Measurements from ENCODE around the gene DST. TPM values are rescaled to one million over a fixed set of nuclear protein-coding genes. Genes with fewer than 3 reads are reported as not detected.

The DST gene
- total RNA-seq, 1 donor from 2014 or later: 259 TPM

- peaks cover 30% of the 10 kb centered on the region for H3F3A ChIP-seq (ENCODE audit: low read depth)
- no peaks in the 10 kb centered on the region for H3K36me3 ChIP-seq
- no peaks in the 10 kb centered on the region for H3K9me3 Mint-ChIP-seq
- H3K9ac ChIP-seq: no peak overlapping the region
- no peak for DNase-seq (ENCODE audit: low spot score)
- peaks cover 44% of the 10 kb centered on the region for H3K4me1 ChIP-seq
- peaks cover 15% of the 10 kb centered on the region for H3K4me1 Mint-ChIP-seq
- TF ChIP-seq EZH2 (IDR thresholded peaks at IDR 0.05) (no peak), EZH2phosphoT487 (IDR thresholded peaks at IDR 0.05) (no peak)
- TF ChIP-seq, protein P1, sequence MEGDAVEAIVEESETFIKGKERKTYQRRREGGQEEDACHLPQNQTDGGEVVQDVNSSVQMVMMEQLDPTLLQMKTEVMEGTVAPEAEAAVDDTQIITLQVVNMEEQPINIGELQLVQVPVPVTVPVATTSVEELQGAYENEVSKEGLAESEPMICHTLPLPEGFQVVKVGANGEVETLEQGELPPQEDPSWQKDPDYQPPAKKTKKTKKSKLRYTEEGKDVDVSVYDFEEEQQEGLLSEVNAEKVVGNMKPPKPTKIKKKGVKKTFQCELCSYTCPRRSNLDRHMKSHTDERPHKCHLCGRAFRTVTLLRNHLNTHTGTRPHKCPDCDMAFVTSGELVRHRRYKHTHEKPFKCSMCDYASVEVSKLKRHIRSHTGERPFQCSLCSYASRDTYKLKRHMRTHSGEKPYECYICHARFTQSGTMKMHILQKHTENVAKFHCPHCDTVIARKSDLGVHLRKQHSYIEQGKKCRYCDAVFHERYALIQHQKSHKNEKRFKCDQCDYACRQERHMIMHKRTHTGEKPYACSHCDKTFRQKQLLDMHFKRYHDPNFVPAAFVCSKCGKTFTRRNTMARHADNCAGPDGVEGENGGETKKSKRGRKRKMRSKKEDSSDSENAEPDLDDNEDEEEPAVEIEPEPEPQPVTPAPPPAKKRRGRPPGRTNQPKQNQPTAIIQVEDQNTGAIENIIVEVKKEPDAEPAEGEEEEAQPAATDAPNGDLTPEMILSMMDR (IDR thresholded peaks at IDR 0.05): no peak
- no peaks in the 10 kb centered on the region for H3K27me3 Mint-ChIP-seq (ENCODE audit: insufficient read depth, low read depth)
- H3K4me3 Mint-ChIP-seq: peak overlapping the region; percentile 73
- H3K27me3 ChIP-seq: no peaks in the 10 kb centered on the region
- no peak overlapping the region for H3K4me2 ChIP-seq
- no peaks in the 10 kb centered on the region for H3K9me3 ChIP-seq (ENCODE audit: low read depth)
- H2AFZ ChIP-seq (replicated peaks): no peak overlapping the region
- no peak overlapping the region for H3K4me3 ChIP-seq
- peaks cover 33% of the 10 kb centered on the region for H4K20me1 ChIP-seq (ENCODE audit: low read depth)
- H3K27ac Mint-ChIP-seq: no peak overlapping the region
- H3K79me2 ChIP-seq (ENCODE audit: low read depth): peaks cover 44% of the 10 kb centered on the region
- H3K36me3 Mint-ChIP-seq: peaks cover 17% of the 10 kb centered on the region
- no peak overlapping the region for H3K27ac ChIP-seq
These were observed 103.8 kb downstream of the DST start for GRCh38 chr6:56538851-56539250.

DNA sequence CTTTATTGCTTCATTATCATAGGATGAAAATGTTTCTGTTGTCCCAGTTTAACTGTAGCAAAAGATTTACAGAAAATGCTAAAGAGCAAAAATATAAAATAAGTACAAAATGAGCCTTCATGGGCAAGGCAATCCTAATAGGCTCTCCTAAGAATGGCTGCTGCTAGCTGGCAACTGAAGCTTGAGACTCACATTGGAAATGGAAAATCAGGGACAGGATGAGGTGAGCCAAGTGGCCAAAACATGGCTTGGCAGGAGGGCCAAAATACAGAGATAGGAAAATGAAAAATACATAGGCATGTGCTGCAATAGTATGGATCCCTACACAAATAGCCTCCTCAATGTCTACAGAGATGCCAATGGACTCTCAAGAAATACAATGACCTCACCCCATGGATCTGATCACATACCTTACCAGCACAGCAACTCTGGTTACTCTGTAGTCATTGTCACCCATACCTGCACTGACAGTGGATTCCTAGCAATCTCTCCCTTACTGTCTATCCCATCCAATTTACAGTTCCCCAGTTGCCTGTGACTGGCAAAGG, 105.4 kb downstream of the DST start:
- Histone ChIP-seq H3F3A (ENCODE audit: low read depth) (peaks cover 25% of the 10 kb centered on the region), H4K20me1 (ENCODE audit: low read depth) (peaks cover 29% of the 10 kb centered on the region), H2AFZ (replicated peaks) (no peak overlapping the region), H3K9me3 (ENCODE audit: low read depth) (no peaks in the 10 kb centered on the region), H3K4me1 (peaks cover 49% of the 10 kb centered on the region), H3K9ac (no peak overlapping the region), H3K27ac (no peak overlapping the region), H3K4me2 (no peak overlapping the region), H3K36me3 (peaks cover 5% of the 10 kb centered on the region), H3K4me3 (no peak overlapping the region), H3K27me3 (no peaks in the 10 kb centered on the region), H3K79me2 (ENCODE audit: low read depth) (peaks cover 44% of the 10 kb centered on the region)
- no peaks in the 10 kb centered on the region for H3K27me3 Mint-ChIP-seq (ENCODE audit: insufficient read depth, low read depth)
- no peaks in the 10 kb centered on the region for H3K9me3 Mint-ChIP-seq
- DNase-seq (ENCODE audit: low spot score): no peak
- no peak overlapping the region for H3K27ac Mint-ChIP-seq
- TF ChIP-seq, protein P1 (IDR thresholded peaks at IDR 0.05): no peak
- TF ChIP-seq EZH2phosphoT487 (IDR thresholded peaks at IDR 0.05) (no peak), EZH2 (IDR thresholded peaks at IDR 0.05) (no peak)
- H3K4me3 Mint-ChIP-seq: no peak overlapping the region
- H3K4me1 Mint-ChIP-seq: peaks cover 14% of the 10 kb centered on the region
- peaks cover 19% of the 10 kb centered on the region for H3K36me3 Mint-ChIP-seq

DNA sequence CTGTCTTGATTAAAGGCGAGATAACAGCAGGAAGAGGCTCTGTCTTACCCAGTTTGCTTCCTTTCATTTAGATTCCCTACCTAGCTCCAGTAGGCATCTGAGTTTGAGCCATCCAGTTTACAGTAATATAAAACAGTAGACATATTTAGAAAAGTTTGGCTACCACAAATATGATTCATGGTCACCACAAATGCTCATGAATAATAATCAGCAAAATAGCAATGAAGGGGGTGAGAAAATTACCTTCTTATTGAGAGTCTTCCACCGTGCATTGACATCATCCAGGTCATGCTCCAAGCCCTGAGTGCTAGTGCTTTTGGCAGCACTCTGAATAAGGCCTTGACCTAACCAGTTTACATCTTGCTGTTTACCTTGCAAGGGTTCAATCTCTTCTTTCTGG, 106.2 kb downstream of the DST start:
- Histone ChIP-seq H3K9me3 (ENCODE audit: low read depth) (no peaks in the 10 kb centered on the region), H3K4me1 (peaks cover 41% of the 10 kb centered on the region), H3K9ac (no peak overlapping the region), H3K4me3 (no peak overlapping the region), H3K27me3 (no peaks in the 10 kb centered on the region), H3F3A (ENCODE audit: low read depth) (peaks cover 17% of the 10 kb centered on the region), H3K79me2 (ENCODE audit: low read depth) (peaks cover 38% of the 10 kb centered on the region), H3K27ac (no peak overlapping the region), H4K20me1 (ENCODE audit: low read depth) (peaks cover 21% of the 10 kb centered on the region), H3K36me3 (peaks cover 8% of the 10 kb centered on the region), H3K4me2 (no peak overlapping the region), H2AFZ (replicated peaks) (no peak overlapping the region)
- Mint-ChIP-seq H3K4me1 (peaks cover 14% of the 10 kb centered on the region), H3K27me3 (ENCODE audit: insufficient read depth, low read depth) (no peaks in the 10 kb centered on the region), H3K27ac (no peak overlapping the region), H3K36me3 (peaks cover 21% of the 10 kb centered on the region), H3K9me3 (no peaks in the 10 kb centered on the region), H3K4me3 (no peak overlapping the region)
- DNase-seq (ENCODE audit: low spot score): no peak
- TF ChIP-seq EZH2 (IDR thresholded peaks at IDR 0.05): no peak
- TF ChIP-seq, protein P1 (IDR thresholded peaks at IDR 0.05): no peak
- no peak for TF ChIP-seq EZH2phosphoT487 (IDR thresholded peaks at IDR 0.05)
